Activated naive CD8-positive, alpha-beta T cell treated with anti-CD3 and anti-CD28 coated beads, Interleukin-2, amount 50 U/mL, for 24 hours (primary cell): ENCODE results near the gene SDC1.

ENCODE experiments used
- ATAC-seq: fragments of 150-1000 bp; cut with Tn5 transposase; one replicate; pipeline ENCODE4 v1.10.0; 2021
- DNase-seq: peaks from one replicate; pipeline ENCODE4 v3.0.0; 2021
- H3K27ac Mint-ChIP-seq: one replicate; pipeline ENCODE4 v1.8.0; 2021; ENCODE audit warnings: mild to moderate bottlenecking, mixed read lengths
- H3K27me3 Mint-ChIP-seq: one replicate; pipeline ENCODE4 v1.8.0; 2021; ENCODE audit warnings: mixed read lengths
- H3K36me3 Mint-ChIP-seq: one replicate; pipeline ENCODE4 v1.8.0; 2021; ENCODE audit warnings: low read depth, mixed read lengths
- H3K4me1 Mint-ChIP-seq: one replicate; pipeline ENCODE4 v1.8.0; 2021; ENCODE audit warnings: mixed read lengths
- H3K4me3 Mint-ChIP-seq: one replicate; pipeline ENCODE4 v1.8.0; 2021; ENCODE audit warnings: mild to moderate bottlenecking, moderate library complexity, mixed read lengths
- H3K9me3 Mint-ChIP-seq: one replicate; pipeline ENCODE4 v1.8.0; 2021; ENCODE audit warnings: mixed read lengths

SDC1 gene

GRCh38 chr2:20181761-20182160 is 43.2 kb downstream of the SDC1 start:
- Mint-ChIP-seq H3K4me1 (no peaks in the 10 kb centered on the region), H3K9me3 (no peaks in the 10 kb centered on the region), H3K4me3 (no peak overlapping the region), H3K27me3 (no peaks in the 10 kb centered on the region), H3K27ac (no peak overlapping the region), H3K36me3 (no peaks in the 10 kb centered on the region)
- ATAC-seq (no peak), DNase-seq (no peak)

- H3K9me3 Mint-ChIP-seq = no peaks in the 10 kb centered on the region
- H3K4me3 Mint-ChIP-seq = no peak overlapping the region
- no peaks in the 10 kb centered on the region for H3K4me1 Mint-ChIP-seq
- H3K27ac Mint-ChIP-seq = no peak overlapping the region
- no peaks in the 10 kb centered on the region for H3K27me3 Mint-ChIP-seq
- ATAC-seq (no peak), DNase-seq (no peak)
- H3K36me3 Mint-ChIP-seq = no peaks in the 10 kb centered on the region
These were observed 44.0 kb downstream of the SDC1 start for GRCh38 chr2:20180676-20181648.

GRCh38 chr2:20179755-20180594 is 45.0 kb downstream of the SDC1 start:
- ATAC-seq = no peak
- no peaks in the 10 kb centered on the region for H3K4me1 Mint-ChIP-seq

GRCh38 chr2:20179466-20179754 is 45.5 kb downstream of the SDC1 start:
- H3K4me1 Mint-ChIP-seq = no peaks in the 10 kb centered on the region
- H3K27me3 Mint-ChIP-seq = no peaks in the 10 kb centered on the region
- no peak overlapping the region for H3K4me3 Mint-ChIP-seq
- no peaks in the 10 kb centered on the region for H3K9me3 Mint-ChIP-seq
- DNase-seq (no peak), ATAC-seq (no peak)
- H3K36me3 Mint-ChIP-seq = no peaks in the 10 kb centered on the region
- H3K27ac Mint-ChIP-seq = no peak overlapping the region

More at GRCh38 chr2:20179755-20180594, 45.0 kb downstream of the SDC1 start:
- no peaks in the 10 kb centered on the region for H3K36me3 Mint-ChIP-seq
- H3K27ac Mint-ChIP-seq = no peak overlapping the region
- DNase-seq = no peak
- H3K9me3 Mint-ChIP-seq = no peaks in the 10 kb centered on the region
- no peaks in the 10 kb centered on the region for H3K27me3 Mint-ChIP-seq
- no peak overlapping the region for H3K4me3 Mint-ChIP-seq

GRCh38 chr2:20178666-20179465 is 46.1 kb downstream of the SDC1 start:
- ATAC-seq = no peak
- H3K36me3 Mint-ChIP-seq = no peaks in the 10 kb centered on the region
- no peaks in the 10 kb centered on the region for H3K4me1 Mint-ChIP-seq
- no peak overlapping the region for H3K4me3 Mint-ChIP-seq
- H3K9me3 Mint-ChIP-seq = no peaks in the 10 kb centered on the region
- no peak overlapping the region for H3K27ac Mint-ChIP-seq
- H3K27me3 Mint-ChIP-seq = no peaks in the 10 kb centered on the region
- DNase-seq = no peak

- no peaks in the 10 kb centered on the region for H3K36me3 Mint-ChIP-seq
- ATAC-seq (no peak), DNase-seq (no peak)
- no peaks in the 10 kb centered on the region for H3K9me3 Mint-ChIP-seq
- H3K4me3 Mint-ChIP-seq = no peak overlapping the region
- no peaks in the 10 kb centered on the region for H3K4me1 Mint-ChIP-seq
- no peaks in the 10 kb centered on the region for H3K27me3 Mint-ChIP-seq
- no peak overlapping the region for H3K27ac Mint-ChIP-seq
These were observed 46.7 kb downstream of the SDC1 start for GRCh38 chr2:20178249-20178607.

- H3K27ac Mint-ChIP-seq = no peak overlapping the region
These were observed 47.2 kb downstream of the SDC1 start for GRCh38 chr2:20177556-20178248.

GRCh38 chr2:20176760-20177159 is 48.2 kb downstream of the SDC1 start:
- H3K27me3 Mint-ChIP-seq = no peaks in the 10 kb centered on the region
- H3K4me3 Mint-ChIP-seq = no peak overlapping the region
- no peak for ATAC-seq
- H3K9me3 Mint-ChIP-seq = no peaks in the 10 kb centered on the region
- no peak for DNase-seq
- H3K27ac Mint-ChIP-seq = no peak overlapping the region
- no peaks in the 10 kb centered on the region for H3K36me3 Mint-ChIP-seq
- H3K4me1 Mint-ChIP-seq = no peaks in the 10 kb centered on the region

More at GRCh38 chr2:20177556-20178248, 47.2 kb downstream of the SDC1 start:
- H3K4me3 Mint-ChIP-seq = no peak overlapping the region
- DNase-seq (no peak), ATAC-seq (no peak)
- H3K27me3 Mint-ChIP-seq = no peaks in the 10 kb centered on the region
- no peaks in the 10 kb centered on the region for H3K36me3 Mint-ChIP-seq
- H3K9me3 Mint-ChIP-seq = no peaks in the 10 kb centered on the region
- no peaks in the 10 kb centered on the region for H3K4me1 Mint-ChIP-seq

GRCh38 chr2:20175931-20176330 is 49.0 kb downstream of the SDC1 start:
- H3K9me3 Mint-ChIP-seq = no peaks in the 10 kb centered on the region
- ATAC-seq = no peak
- no peak for DNase-seq

GRCh38 chr2:20175267-20175666 is 49.7 kb downstream of the SDC1 start:
- Mint-ChIP-seq H3K4me3 (no peak overlapping the region), H3K36me3 (no peaks in the 10 kb centered on the region), H3K27ac (no peak overlapping the region), H3K27me3 (no peaks in the 10 kb centered on the region), H3K9me3 (no peaks in the 10 kb centered on the region), H3K4me1 (no peaks in the 10 kb centered on the region)
- DNase-seq (no peak), ATAC-seq (no peak)

More at GRCh38 chr2:20175931-20176330, 49.0 kb downstream of the SDC1 start:
- Mint-ChIP-seq H3K36me3 (no peaks in the 10 kb centered on the region), H3K27ac (no peak overlapping the region), H3K4me1 (no peaks in the 10 kb centered on the region), H3K27me3 (no peaks in the 10 kb centered on the region), H3K4me3 (no peak overlapping the region)

- ATAC-seq = no peak
- H3K4me1 Mint-ChIP-seq = no peaks in the 10 kb centered on the region
These were observed 50.5 kb downstream of the SDC1 start for GRCh38 chr2:20174410-20174809.

GRCh38 chr2:20173496-20174402 is 51.2 kb downstream of the SDC1 start:
- H3K27ac Mint-ChIP-seq = no peak overlapping the region
- no peaks in the 10 kb centered on the region for H3K4me1 Mint-ChIP-seq
- H3K27me3 Mint-ChIP-seq = no peaks in the 10 kb centered on the region
- no peaks in the 10 kb centered on the region for H3K9me3 Mint-ChIP-seq
- no peaks in the 10 kb centered on the region for H3K36me3 Mint-ChIP-seq
- H3K4me3 Mint-ChIP-seq = no peak overlapping the region
- DNase-seq = no peak
- ATAC-seq = no peak

More at GRCh38 chr2:20174410-20174809, 50.5 kb downstream of the SDC1 start:
- no peak overlapping the region for H3K27ac Mint-ChIP-seq
- no peaks in the 10 kb centered on the region for H3K9me3 Mint-ChIP-seq
- no peaks in the 10 kb centered on the region for H3K36me3 Mint-ChIP-seq
- DNase-seq = no peak
- no peaks in the 10 kb centered on the region for H3K27me3 Mint-ChIP-seq
- no peak overlapping the region for H3K4me3 Mint-ChIP-seq

- Mint-ChIP-seq H3K4me3 (no peak overlapping the region), H3K27me3 (no peaks in the 10 kb centered on the region), H3K27ac (no peak overlapping the region), H3K9me3 (no peaks in the 10 kb centered on the region), H3K36me3 (no peaks in the 10 kb centered on the region), H3K4me1 (no peaks in the 10 kb centered on the region)
- ATAC-seq (no peak), DNase-seq (no peak)
These were observed 51.9 kb downstream of the SDC1 start for GRCh38 chr2:20173064-20173463.
